ENCODE measurements around the gene HPCAL1.

HPCAL1 gene

DNA sequence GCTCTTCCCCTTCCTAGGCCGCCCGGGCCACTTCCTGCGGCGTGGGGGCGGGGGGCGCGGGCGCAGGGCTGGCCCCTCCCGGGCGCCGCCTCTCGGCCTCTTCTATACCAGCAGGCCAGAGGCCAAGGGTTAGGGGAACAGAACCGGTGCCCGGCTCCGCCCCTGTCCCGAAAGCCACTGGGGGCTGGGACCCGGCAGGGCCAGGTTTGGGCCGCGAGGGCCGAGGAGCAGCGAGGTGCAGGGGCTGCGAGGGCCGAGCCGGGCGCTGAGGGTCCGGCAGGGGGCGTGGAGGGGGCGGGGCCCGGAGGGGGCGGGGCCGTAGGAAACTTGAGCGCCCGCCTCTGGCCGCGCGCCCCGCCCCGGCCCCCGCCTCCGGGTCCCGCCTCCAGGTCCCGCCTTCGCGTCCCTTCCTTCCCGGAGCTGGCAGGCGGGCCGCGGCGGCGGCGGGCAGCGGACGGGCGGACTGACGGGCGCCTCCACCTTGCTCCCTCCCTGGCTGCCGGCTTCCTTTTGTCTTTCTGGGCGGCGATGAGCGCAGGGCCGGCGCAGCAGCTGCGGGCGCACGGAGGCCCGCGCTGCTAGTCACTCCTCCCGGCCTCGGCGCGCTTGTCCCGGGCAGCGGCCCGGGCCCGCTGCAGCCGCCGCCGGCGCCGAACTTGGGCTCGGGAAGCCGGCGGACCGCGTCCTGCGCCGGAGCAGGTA lies at the start of gene HPCAL1:
Gene HPCAL1, plus strand, starts transcription at position 426 of the 702 bp plus-strand sequence. CDS start 116,854 bp downstream, outside the sequence.
- peak within 1 kb of the TSS; percentile 65 for H3K4me3 ChIP-seq (ENCODE audit: insufficient read depth, low read length, poor library complexity, severe bottlenecking)
- H2AFZ ChIP-seq (ENCODE audit: low read depth, low read length, severe bottlenecking): peak within 1 kb of the TSS; percentile 81
- TF ChIP-seq, protein P1, sequence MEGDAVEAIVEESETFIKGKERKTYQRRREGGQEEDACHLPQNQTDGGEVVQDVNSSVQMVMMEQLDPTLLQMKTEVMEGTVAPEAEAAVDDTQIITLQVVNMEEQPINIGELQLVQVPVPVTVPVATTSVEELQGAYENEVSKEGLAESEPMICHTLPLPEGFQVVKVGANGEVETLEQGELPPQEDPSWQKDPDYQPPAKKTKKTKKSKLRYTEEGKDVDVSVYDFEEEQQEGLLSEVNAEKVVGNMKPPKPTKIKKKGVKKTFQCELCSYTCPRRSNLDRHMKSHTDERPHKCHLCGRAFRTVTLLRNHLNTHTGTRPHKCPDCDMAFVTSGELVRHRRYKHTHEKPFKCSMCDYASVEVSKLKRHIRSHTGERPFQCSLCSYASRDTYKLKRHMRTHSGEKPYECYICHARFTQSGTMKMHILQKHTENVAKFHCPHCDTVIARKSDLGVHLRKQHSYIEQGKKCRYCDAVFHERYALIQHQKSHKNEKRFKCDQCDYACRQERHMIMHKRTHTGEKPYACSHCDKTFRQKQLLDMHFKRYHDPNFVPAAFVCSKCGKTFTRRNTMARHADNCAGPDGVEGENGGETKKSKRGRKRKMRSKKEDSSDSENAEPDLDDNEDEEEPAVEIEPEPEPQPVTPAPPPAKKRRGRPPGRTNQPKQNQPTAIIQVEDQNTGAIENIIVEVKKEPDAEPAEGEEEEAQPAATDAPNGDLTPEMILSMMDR (IDR thresholded peaks at IDR 0.05; ENCODE audit: insufficient read depth, low read length, poor library complexity, severe bottlenecking): peak; percentile 44
- no peak for TF ChIP-seq EZH2phosphoT487 (conservative IDR thresholded peaks at IDR 0.05; ENCODE audit: low read length)
- H4K20me1 ChIP-seq (ENCODE audit: low read depth, low read length): no peaks in the 10 kb centered on the region
- H3K9ac ChIP-seq (ENCODE audit: low read length): peak within 1 kb of the TSS; percentile 61
- H3K27ac ChIP-seq (ENCODE audit: low read depth, low read length): no peak within 1 kb of the TSS
- no peaks in the 10 kb centered on the region; the same call in 1 of the 2 replicates for H3K27me3 ChIP-seq (ENCODE audit: low read length)
- H3K9me2 ChIP-seq (replicated peaks; ENCODE audit: insufficient read depth, low read length): no peaks in the 10 kb centered on the region
- no peaks in the 10 kb centered on the region for H3K9me3 ChIP-seq (ENCODE audit: insufficient read depth, low read length)
- no peaks in the 10 kb centered on the region for H3K79me2 ChIP-seq (ENCODE audit: insufficient read depth, low read length)
- no peaks in the 10 kb centered on the region for H3F3A ChIP-seq (ENCODE audit: insufficient read depth)
- no peaks in the 10 kb centered on the region for H3K36me3 ChIP-seq (ENCODE audit: low read length)
- peak within 1 kb of the TSS; percentile 68 for H3K4me2 ChIP-seq (ENCODE audit: low read depth, low read length, poor library complexity, severe bottlenecking)

DNA sequence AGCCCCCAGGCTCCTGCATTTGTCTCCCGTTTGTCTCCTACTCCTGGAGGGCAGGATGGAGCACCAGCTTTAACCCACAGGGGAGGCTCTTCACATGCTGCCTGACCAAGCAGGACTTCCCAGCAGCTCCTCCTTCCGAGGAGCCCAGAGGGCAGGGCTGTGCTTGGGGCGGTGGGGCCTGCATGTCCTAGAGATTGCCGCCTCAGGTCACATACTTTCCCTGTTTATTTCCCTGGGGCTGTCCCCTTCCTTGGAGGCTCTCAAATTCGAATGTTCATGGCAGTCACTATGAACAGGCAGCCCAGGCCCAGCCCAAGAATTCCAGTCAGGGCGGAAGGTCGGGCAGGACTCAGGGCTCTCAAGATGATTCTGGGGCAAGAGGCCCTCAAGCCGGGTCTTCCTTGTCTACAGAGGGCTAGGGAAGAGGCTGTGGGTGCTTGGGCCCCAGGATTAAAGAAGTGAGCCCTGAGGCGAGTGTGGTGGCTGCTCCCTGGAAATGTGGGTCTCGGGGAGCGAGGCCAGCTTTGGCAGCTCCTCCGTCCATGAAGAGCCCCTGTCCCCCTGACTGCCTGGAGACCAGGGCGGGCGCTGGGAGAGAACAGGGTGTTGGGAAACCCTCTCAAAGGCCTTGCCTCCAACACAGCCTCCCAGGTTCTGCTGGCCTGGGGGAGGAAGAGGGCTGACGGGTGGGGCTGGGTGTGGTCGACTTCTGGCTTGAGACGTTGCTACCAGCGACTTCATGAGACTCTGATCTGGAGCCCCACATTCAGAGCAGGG lies 48.9 kb upstream of the HPCAL1 start:
- Histone ChIP-seq H3K27me3 (ENCODE audit: low read length) (0 out of 2 replicates have a peak, but pooled peaks cover 2% of the 10 kb centered on the region), H3K9me3 (ENCODE audit: insufficient read depth, low read length) (peaks cover 15% of the 10 kb centered on the region; the same call in 1 of the 2 replicates), H3K4me2 (ENCODE audit: low read depth, low read length, poor library complexity, severe bottlenecking) (no peak overlapping the region), H2AFZ (ENCODE audit: low read depth, low read length, severe bottlenecking) (no peak overlapping the region), H3K36me3 (ENCODE audit: low read length) (peaks cover 3% of the 10 kb centered on the region), H3K9me2 (replicated peaks; ENCODE audit: insufficient read depth, low read length) (no peaks in the 10 kb centered on the region), H3K9ac (ENCODE audit: low read length) (no peak overlapping the region), H4K20me1 (ENCODE audit: low read depth, low read length) (no peaks in the 10 kb centered on the region), H3K4me3 (ENCODE audit: insufficient read depth, low read length, poor library complexity, severe bottlenecking) (no peak overlapping the region), H3K79me2 (ENCODE audit: insufficient read depth, low read length) (no peaks in the 10 kb centered on the region), H3K27ac (ENCODE audit: low read depth, low read length) (no peak overlapping the region), H3F3A (ENCODE audit: insufficient read depth) (no peaks in the 10 kb centered on the region)
- TF ChIP-seq, protein P1 (IDR thresholded peaks at IDR 0.05; ENCODE audit: insufficient read depth, low read length, poor library complexity, severe bottlenecking): no peak

DNA sequence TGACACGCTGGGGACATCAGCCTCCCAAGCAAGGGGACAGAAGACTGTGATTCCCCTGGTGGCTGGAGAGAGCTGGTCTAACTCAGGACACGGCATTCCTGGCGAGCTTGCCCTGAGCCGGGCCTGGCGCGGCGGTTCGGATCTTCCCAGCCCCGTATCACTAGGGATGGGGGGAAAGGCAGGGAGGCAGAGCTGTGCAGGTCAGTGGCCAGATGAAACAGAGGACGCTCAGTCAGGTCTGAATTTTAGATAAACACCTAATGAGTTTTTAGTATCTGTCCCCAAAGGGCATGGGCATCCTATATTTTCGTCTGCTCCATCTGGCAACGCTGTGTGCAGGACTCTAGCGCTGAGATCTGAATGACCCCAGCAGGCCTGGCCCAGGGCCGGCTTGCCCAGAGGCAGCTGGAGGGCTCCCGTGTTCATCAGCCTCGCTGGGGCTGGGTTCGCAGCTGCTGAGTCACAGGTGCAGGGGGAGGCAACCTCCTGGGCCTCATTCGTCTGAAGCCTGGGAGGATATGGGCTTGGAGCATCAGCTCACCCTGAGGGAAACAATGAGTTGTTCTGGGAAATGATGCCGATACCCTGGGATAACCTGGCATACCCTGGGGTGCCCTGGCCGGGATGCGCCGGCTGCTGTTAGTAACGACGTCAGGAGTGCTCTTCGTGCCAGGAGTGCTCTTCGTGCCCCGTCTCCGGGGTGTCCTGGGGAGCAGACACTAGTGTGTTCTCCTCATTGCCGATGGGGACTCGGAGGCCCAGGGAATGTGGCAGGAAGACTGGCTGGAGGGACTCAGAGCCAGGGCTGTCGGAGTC lies 48.1 kb upstream of the HPCAL1 start:
- Histone ChIP-seq H3K36me3 (ENCODE audit: low read length) (peaks cover 3% of the 10 kb centered on the region), H4K20me1 (ENCODE audit: low read depth, low read length) (no peaks in the 10 kb centered on the region), H3K27ac (ENCODE audit: low read depth, low read length) (no peak overlapping the region), H3K27me3 (ENCODE audit: low read length) (no peaks in the 10 kb centered on the region), H3K9ac (ENCODE audit: low read length) (no peak overlapping the region), H3K9me2 (replicated peaks; ENCODE audit: insufficient read depth, low read length) (no peaks in the 10 kb centered on the region), H3F3A (ENCODE audit: insufficient read depth) (no peaks in the 10 kb centered on the region), H2AFZ (ENCODE audit: low read depth, low read length, severe bottlenecking) (no peak overlapping the region), H3K4me2 (ENCODE audit: low read depth, low read length, poor library complexity, severe bottlenecking) (no peak overlapping the region), H3K4me3 (ENCODE audit: insufficient read depth, low read length, poor library complexity, severe bottlenecking) (no peak overlapping the region), H3K79me2 (ENCODE audit: insufficient read depth, low read length) (no peaks in the 10 kb centered on the region), H3K9me3 (ENCODE audit: insufficient read depth, low read length) (peaks cover 15% of the 10 kb centered on the region; the same call in 1 of the 2 replicates)
- TF ChIP-seq, protein P1 (IDR thresholded peaks at IDR 0.05; ENCODE audit: insufficient read depth, low read length, poor library complexity, severe bottlenecking): no peak
- no peak for TF ChIP-seq EZH2phosphoT487 (conservative IDR thresholded peaks at IDR 0.05; ENCODE audit: low read length)

All from SU-DHL-6 (cell line).